ENCODE results near the gene CCDC80.
A peak's percentile ranks its signal among the peaks of the same experiment; 100 is the strongest.

The CCDC80 gene, protein sequence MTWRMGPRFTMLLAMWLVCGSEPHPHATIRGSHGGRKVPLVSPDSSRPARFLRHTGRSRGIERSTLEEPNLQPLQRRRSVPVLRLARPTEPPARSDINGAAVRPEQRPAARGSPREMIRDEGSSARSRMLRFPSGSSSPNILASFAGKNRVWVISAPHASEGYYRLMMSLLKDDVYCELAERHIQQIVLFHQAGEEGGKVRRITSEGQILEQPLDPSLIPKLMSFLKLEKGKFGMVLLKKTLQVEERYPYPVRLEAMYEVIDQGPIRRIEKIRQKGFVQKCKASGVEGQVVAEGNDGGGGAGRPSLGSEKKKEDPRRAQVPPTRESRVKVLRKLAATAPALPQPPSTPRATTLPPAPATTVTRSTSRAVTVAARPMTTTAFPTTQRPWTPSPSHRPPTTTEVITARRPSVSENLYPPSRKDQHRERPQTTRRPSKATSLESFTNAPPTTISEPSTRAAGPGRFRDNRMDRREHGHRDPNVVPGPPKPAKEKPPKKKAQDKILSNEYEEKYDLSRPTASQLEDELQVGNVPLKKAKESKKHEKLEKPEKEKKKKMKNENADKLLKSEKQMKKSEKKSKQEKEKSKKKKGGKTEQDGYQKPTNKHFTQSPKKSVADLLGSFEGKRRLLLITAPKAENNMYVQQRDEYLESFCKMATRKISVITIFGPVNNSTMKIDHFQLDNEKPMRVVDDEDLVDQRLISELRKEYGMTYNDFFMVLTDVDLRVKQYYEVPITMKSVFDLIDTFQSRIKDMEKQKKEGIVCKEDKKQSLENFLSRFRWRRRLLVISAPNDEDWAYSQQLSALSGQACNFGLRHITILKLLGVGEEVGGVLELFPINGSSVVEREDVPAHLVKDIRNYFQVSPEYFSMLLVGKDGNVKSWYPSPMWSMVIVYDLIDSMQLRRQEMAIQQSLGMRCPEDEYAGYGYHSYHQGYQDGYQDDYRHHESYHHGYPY

DNA sequence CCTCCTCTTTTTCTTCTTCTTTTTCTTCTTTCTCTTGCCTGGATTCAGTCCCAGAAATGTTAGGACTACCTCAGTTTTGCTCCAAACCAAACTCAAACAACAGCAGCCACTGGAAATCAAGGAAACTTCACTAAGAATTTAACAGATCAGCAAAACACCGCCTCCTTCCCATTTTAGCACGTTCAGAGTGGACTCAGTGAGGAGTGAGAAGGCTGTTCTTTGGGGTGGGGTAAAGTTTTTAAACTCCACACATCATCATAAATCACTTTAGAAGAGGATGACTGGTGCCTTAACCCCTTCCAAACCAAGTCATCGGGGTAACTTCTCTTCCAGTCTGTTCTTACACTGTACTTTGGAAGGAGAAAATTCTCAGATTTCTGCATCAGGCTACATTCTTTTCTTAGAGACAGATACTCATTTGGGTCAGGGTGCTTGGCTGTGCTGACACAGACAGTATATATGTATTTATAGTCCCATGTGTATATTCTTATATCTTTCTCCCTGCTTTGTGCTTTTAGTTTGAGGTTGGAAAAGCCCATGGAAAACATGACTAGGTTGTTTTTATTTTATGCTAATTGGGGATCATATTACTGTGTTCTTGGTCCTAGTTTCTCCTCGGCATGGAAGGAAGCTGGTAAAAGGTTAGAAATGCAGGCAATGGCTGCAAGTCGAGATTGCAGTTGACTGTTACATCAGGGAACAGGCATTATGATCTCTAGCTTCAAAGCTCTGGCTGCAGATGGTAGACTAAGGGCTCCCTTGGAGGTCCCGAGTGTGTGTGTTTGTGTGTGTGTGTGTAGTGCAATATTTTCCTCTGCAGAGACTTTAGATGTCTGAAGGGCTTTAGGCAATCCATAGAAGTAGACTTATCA, at the start of gene CCDC80:
TSS of gene CCDC80 (minus strand) at position 214 of the 872 bp plus-strand sequence. CDS start 1,238 bp downstream, outside the sequence.
- peak; percentile 88 to 91 for DNase-seq (ENCODE audit: low read depth in 2 of 2)

DNA sequence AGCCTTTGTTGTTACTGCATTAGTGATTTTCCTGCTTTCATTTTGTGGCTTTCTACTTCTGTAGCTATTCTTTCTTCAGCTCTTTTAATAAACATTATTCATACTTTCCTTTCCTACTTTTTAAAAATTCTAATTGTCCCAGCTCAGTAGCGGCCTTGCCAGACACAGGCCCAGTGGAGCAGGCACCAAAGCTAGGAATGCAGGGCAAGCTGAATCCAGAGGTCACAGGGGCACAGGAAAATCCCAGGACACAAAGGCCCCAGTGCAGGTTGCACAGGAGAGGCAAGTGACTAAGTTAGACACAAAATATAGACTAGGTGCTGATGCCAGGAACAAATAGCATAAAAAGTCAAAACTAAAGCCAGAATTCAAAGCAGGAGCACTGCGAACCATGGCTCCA, 49.0 kb upstream of the CCDC80 start:
- no peak for DNase-seq (ENCODE audit: low read depth in 2 of 2)

DNA sequence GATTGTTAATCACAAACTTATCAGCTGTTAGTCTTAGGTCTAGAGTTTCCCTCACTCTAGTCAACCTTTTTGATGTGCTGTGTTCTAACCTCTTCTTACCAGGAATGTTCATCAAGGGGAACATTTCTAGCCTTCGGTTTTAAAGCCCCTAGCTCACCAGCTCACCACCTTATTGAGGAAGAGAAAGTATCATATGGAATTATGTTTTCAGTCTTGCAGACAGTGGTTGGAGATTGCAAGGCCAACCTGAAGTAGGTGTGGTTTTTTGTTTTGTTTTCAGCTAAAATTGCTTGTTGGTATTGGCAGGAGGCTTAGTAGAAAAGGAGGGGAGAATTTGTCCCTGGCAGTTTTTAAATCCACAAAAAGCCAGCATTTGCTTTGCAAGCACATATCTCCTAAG, 48.4 kb upstream of the CCDC80 start:
- no peak for DNase-seq (ENCODE audit: low read depth in 2 of 2)

DNA sequence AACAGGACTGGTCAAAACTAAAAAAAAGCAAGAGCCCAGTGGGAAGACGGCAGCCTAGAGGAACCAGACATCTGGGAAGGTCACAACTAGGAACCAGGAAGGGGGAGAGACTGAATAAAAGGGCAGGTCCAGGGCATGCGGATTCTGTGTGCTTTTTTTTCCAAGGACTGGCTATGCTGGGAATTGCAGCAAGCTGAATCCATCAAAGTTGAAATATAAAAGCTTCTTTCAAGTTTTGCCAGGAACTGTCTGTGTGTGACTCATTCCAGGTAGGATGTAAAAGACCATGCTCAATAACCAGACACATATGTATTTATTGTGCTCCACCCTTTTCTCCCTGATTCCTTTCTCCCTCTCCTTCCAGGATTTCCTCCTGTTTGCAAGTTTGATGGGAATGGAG, 47.9 kb upstream of the CCDC80 start:
- DNase-seq (ENCODE audit: low read depth in 2 of 2) = no peak

DNA sequence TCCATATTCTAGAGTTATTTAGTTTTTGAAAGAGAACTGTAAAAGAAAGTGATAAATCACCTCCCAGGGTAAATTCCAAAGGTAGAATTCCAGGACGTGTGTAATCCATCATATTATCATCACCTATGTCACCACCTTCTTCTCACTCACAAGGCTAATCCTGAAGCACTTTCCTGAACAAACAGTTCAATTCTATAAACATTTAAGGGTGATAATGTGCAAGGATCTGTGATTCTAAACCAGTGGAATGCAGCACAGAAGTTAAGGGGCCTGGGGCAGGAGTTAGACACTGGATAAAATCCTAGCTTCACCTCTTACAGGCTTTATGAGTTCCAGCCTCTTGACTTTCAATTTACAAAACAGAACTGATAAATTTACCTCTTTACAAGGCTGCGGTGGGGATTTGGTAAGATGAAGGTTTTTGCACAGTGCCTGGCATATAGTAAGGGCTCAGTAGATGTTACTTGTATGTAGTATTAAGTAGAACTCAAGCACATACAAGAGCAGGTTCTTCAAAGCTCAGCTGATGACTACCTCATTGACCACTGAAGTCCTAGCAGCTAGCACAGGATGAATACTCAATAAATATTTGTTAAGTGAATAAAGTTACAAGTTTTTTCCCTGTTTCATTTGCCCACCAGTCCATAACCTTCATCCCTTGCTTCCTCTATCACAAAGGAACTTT, 47.3 kb upstream of the CCDC80 start:
- peak; percentile 79 to 85 for DNase-seq (ENCODE audit: low read depth in 2 of 2)

DNA sequence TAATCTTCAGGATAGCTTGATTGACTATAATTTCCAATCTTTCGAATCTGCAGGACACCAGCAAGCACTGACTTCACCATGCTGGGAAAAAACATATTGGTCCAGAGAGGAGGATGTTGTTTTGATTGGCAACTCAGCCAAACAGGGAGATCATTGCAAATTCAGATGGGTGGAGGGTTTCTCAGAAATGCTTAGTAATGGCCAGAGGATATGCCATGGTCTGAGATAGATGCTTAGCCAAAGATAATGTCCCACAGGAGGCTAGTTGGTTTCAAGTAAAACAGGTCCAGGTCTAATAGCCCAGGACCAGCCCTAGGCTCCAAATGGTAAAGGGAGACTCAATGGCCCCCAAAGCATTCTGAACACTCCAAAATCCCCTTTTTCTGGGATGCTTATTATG, 46.7 kb upstream of the CCDC80 start:
- no peak for DNase-seq (ENCODE audit: low read depth in 2 of 2)

DNA sequence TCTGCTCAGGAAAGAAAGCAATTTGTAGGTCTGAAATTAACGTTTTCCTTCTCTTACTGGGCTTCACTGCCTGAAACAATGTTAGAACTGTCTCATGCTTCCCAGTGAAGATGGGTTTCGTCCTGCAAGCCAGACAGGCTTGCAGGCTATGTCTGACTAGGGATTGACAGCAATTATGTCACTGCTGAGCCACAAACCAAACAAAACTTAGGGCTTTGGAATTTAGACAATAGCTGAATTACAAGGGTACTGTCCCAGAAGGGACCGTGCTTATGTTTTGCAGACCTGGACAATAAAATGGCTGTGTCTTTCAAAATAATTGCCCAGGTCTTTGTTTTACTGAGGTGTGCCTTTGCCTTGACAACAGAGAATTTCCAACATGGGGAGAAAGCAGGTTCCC, 46.3 kb upstream of the CCDC80 start:
- no peak for DNase-seq (ENCODE audit: low read depth in 2 of 2)

DNA sequence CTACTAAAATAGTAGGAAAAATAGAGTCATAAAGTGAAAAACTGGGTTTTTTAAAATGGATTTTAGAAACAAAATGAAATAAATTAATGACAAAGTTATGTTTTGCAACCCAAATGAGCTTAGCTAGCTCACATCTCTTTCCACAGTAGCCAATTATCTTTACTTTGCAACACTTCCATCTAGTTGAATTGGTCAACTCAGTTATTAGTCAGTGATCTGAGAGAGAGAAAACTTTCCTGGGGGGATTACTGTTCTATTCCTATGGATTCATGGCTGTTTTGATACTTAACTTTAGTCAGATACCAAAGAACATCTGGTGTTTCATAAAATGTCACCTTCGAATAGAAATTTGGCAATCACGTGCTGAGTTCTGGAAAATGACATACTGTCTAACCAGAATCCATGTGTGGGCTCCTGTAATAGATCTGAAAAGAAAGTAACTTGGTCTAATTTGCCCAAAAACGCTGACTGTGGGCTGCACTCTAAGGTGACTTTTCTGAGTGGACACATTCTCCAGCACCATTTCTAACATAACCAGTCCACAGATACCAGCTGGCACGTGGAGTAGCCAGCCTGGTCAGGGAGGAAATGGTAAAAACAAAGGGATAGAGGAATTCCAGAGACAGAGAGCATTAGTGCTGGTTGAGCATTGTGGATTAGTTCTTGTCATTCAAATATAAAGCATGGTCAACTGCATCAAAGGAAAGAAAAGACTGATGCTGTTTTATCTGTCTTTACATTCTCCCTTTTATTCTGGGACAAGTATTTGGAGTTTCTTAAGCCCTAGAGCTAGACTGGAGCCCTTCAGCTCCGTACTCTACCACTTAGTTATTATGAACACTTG, 45.2 kb upstream of the CCDC80 start:
- no peak for DNase-seq (ENCODE audit: low read depth in 2 of 2)

DNA sequence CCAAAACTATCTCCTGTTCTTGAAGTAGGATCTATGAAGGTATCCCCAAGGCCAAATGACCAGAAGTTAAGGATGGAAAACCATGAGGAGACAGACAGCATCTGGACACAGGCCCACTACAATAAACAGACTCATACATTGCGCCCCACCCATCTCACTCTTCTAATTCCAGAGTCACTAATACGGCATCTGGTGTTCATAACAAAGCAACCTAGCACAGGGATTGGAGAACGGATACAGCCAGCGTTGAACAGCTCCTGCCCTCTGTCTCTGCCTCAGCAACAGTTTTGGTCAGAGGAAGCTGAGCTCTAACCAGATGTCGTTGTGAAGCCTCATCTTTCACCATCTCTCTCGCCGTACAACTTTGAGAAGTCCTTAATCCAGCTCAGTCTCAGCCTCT, 44.5 kb upstream of the CCDC80 start:
- DNase-seq (ENCODE audit: low read depth in 2 of 2) = peak; percentile 89

DNA sequence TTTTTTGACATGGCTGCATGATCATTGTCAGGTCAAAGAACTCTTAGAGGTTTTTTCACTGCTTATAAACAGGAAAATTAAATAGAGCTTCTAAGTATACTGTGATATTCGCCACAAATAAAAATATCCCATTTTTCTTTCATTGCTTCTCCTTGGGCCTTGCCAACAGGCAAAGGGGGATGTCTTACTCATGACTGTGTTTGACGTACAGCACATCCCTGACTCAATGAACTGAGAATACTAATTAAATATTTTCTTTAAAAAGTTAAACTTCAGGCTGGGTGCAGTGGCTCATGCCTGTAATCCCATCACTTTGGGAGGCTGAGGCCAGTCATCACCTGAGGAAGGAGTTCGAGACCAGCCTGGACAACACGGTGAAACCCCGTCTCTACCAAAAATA, 41.4 kb upstream of the CCDC80 start:
- no peak for DNase-seq (ENCODE audit: low read depth in 2 of 2)

DNA sequence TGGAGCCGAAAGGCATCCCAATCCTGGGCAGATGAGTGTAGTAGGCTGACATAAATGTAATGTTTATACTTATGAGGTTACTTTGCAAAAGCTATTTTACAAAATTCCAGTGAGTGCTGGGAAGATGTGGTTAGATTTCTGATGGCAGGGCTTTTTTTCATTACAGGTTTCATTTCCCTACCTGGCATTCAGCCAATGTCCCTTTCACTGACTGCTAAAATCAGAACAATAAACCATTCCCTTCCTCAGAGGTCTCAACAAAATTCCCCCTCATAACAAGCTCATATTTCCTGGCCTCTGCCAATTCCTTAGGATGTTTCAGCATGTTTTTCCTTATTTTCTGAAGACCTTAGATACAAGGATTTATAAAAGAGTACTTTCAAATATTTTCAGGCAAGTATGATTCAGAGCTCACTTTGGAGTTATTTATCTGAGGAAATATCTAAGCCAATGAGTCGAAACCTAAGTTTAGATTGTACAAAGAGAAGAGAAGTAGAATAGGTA, 40.9 kb upstream of the CCDC80 start:
- peak; percentile 94 to 95 for DNase-seq (ENCODE audit: low read depth in 2 of 2)

DNA sequence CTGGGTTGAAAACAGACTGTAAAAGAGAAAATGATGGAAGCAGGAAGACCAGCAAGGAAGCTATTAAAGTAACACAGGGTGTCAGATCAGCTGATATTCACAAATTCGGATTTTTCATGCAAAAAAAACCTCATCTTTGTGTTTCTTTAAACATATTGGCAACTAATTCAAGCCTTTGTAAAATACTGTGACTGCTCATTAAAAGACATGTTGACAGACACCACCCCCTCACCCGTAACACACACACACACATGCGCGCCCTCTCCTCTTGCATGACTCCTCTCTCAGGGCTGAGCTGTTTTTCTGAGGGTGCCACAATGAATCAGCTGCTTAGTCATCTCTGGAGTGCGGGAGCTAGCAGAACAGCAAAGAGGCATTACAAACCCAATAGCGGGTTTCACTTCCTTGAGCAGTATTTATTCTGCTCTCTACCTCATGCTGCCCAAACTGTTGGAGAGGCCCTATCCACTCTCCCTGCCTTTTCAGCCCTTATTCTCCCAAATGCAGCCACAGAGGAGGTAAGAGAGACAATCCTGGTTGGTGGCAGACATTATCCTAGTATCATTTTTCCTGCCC, 35.8 kb upstream of the CCDC80 start:
- peak; percentile 95 for DNase-seq (ENCODE audit: low read depth in 2 of 2)

DNA sequence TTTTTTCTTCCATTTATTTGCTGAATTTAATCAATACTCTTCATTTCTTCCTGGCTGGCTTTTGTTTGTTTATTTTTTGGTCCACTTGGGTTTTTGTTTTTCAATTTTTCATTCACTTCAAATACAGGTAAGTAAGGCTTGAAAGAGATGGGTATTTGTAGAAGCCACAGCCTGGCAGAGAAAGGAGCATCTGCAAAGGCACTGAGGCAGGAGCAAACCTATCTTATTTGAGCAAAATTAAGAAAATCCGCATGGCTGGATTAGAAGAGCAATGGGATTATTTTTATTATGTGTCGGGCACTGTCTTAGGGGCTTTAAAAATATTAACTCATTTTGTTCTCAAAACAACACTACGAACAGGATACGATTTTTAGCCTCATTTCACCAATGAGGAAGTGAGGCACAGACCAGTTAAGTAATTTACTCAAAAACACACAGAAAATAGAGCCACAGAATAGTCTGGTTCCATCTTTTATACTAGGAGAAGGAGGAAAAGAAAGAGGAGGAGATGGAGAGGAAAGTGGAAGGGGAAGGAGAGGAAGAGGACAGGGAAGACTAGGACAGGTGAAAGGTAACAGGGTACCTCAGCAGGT, 35.1 kb upstream of the CCDC80 start:
- no peak for DNase-seq (ENCODE audit: low read depth in 2 of 2)

DNA sequence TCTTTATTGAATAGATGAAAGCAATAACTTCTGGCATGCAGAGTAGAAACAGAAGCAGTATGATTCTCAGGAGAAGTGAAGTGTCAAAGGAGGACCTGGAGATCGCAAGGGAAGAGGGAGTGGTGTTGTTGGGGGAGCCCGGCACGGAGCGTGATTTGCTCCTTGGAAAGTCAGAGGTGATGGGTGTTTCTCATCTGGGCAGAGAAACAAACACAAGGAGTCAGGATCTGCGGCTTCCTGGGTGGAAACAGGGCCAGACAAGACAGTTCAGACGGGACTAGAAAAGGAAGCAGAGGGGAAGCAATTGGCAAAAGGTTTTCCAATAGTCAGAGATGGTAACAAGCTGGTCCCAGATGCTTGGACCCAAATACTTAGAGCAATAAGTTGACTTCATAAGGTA, 34.4 kb upstream of the CCDC80 start:
- DNase-seq (ENCODE audit: low read depth in 2 of 2) = no peak

DNA sequence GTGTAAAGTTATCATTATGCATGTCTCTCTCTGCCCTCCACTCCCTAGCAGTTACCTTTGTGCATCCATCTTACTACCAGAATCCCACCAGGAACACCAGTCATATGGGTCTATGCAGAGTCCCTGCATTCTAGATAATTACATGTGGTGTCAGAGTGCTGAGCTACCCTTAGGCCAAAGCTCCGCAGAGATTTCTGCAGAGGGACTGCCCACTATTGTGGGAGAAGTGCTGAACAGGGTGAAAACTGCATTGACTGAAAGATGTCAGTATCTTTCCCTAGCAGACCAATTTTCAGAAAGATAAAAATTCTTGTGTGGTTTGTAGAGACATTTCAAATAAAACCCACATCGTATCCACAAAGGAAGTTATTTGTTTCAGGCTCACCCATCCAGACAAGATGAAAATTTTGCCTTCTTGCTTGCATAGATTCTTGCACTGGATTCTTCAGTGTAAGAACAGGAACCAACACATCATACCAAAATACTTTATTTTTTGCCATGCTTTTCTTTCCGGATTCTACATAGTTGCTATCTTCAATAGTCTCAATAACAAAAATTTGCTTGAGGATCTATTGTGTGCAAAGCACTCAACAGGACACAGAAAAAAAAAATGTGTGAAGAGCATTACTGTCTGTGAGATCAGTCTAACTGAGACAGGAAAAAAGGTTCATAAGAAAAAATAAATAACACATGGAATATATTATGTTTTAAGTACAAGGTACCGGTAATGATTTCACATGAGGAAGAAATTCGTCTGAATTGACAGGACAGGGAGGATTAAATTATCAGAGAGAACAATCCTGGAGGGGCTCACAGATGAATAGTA, 32.0 kb upstream of the CCDC80 start:
- no peak for DNase-seq (ENCODE audit: low read depth in 2 of 2)

DNA sequence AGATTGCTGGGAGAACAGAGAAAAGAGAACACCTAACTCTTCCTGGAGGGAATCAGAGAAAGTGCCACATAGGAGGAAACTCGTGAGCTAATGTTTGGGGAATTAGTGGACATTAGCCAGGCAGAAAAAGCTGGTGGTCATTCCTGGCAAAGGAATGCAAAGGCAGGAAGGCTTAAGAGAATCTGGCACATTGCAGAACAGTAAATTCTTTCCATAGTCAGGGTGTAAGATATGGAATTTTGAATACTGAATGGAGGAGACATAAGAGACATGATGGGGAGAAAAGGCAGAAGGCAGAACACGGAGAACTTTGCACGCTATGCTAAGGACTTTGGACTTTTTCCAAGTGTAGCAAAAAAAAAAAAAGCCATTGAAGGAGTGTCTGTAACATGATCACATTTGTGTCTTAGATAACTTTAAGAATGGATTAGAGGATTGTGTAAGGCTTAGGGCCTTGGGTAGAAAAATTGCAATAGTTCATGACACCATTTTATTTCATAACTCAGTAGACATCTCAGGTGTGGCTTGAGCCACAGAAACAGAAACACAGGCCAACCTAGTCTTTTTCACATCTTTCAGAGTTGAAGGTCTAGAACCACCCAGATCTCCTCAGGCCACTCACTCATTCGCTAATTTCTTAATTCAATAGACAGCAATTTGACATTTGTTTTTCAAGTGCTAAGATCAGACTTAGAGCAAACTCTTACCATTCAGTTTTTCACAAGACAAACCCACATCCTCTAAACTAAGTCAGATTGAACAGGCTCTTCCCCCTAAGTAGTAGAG, 31.2 kb upstream of the CCDC80 start:
- peak; percentile 96 to 97 for DNase-seq (ENCODE audit: low read depth in 2 of 2)

DNA sequence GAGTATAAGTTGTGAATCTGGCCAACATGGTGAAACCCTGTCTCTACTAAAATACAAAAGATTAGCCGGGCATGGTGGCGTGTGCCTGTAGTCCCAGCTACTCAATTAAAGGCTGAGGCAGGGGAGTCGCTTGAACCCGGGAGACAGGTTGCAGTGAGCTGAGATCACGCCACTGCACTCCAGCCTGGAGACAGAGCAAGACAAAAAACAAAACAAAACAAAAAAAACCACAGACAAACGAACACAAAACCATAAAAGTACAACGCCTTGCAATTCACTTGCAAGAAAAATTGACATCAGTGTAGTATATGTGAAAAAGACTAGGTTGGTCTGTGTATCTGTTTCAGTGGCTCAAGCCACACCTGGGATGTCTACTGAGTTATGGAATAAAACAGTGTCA, 29.9 kb upstream of the CCDC80 start:
- no peak for DNase-seq (ENCODE audit: low read depth in 2 of 2)

DNA sequence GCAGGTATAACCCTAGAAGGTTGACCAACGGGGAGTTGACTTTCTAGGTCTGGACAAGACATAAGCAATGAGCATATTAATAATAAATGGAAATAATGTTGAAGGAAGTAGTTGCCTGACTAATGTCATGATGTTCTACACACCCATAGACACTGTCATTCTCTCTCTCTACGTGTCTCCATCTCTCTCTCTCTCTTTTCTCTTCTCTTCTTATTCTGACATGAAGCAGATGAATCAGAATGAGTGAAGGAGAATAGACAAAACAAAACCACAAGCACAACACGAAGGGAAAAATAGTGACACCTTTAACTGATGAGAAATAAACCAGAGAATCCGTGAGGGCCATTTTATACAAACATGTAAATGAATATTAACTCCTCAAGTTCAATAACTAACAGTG, 26.7 kb upstream of the CCDC80 start:
- no peak for DNase-seq (ENCODE audit: low read depth in 2 of 2)

Data from fibroblast of skin of left quadriceps (primary cell).